Smooth muscle cell (in vitro differentiated cells): ENCODE measurements around the gene PRRX1. TPM values are rescaled to one million over a fixed set of nuclear protein-coding genes. Genes with fewer than 3 reads are reported as not detected.

Source experiments
- DNase-seq: peaks from one replicate; lab custom pipeline; 2025; ENCODE audit not compliant: unreplicated experiment; lab: John Stamatoyannopoulos, UW
- H2AFZ ChIP-seq: fragments of 200-600 bp; sonication (generic); 2 replicates; pipeline ENCODE4 v1.6.0; 2016; ENCODE audit warnings: antibody characterized with exemption, low read depth, mild to moderate bottlenecking
- H3F3A ChIP-seq: fragments of 200-600 bp; sonication (generic); 2 replicates; pipeline ENCODE4 v1.6.0; 2017; ENCODE audit warnings: antibody characterized with exemption, low read depth
- H3K27ac ChIP-seq: fragments of 200-600 bp; sonication (generic); 2 replicates; pipeline ENCODE4 v1.5.1; 2016; ENCODE audit warnings: low read depth, mild to moderate bottlenecking
- H3K27me3 ChIP-seq: fragments of 200-600 bp; sonication (generic); 2 replicates; pipeline ENCODE4 v1.6.1; 2016; ENCODE audit warnings: low read depth, mild to moderate bottlenecking
- H3K36me3 ChIP-seq: fragments of 200-600 bp; sonication (generic); 2 replicates; pipeline ENCODE4 v1.5.1; 2016; ENCODE audit warnings: low read depth
- H3K4me1 ChIP-seq: fragments of 200-600 bp; sonication (generic); 2 replicates; pipeline ENCODE4 v1.5.1; 2016; ENCODE audit warnings: low read depth
- H3K4me2 ChIP-seq: fragments of 200-600 bp; sonication (generic); 2 replicates; pipeline ENCODE4 v1.6.0; 2016; ENCODE audit warnings: mild to moderate bottlenecking
- H3K4me3 ChIP-seq: fragments of 200-600 bp; sonication (generic); 2 replicates; pipeline ENCODE4 v1.5.1; 2016; ENCODE audit warnings: mild to moderate bottlenecking
- H3K79me2 ChIP-seq: fragments of 200-600 bp; sonication (generic); 2 replicates; pipeline ENCODE4 v1.6.0; 2016; ENCODE audit warnings: low read depth, mild to moderate bottlenecking
- H3K9ac ChIP-seq: fragments of 200-600 bp; sonication (generic); 2 replicates; pipeline ENCODE4 v1.6.0; 2016; ENCODE audit warnings: low read depth
- H3K9me3 ChIP-seq: fragments of 200-600 bp; sonication (generic); replicated peaks from 2 replicates; pipeline ENCODE4 v1.5.1; 2016; ENCODE audit warnings: low read depth
- H4K20me1 ChIP-seq: fragments of 200-600 bp; sonication (generic); 2 replicates; pipeline ENCODE4 v1.6.0; 2016; ENCODE audit warnings: low read depth
- WGBS: methylation state at CpG from one replicate; pipeline ENCODE4 v1.1.7; 2016; ENCODE audit warnings: low lambda C conversion rate; 5-methylcytosine and 5-hydroxymethylcytosine counted together
- polyA plus RNA-seq: library from polyadenylated mRNA; unstranded; fragments of >200 nt; fragmentation: Nextera tagmentation; extraction: Ambion mirVana; gene quantifications from 2 replicates; pipeline ENCODE4 v1.2.1, GENCODE V29; 2016
- total RNA-seq: library from RNA; depleted of rRNA; stranded (reverse); fragments of >200 nt; gene quantifications from 2 replicates; pipeline ENCODE4 v1.2.3, GENCODE V29; 2014
- TF ChIP-seq, protein P1 (sequence below): fragments of 200-600 bp; sonication (generic); IDR thresholded peaks from 2 replicates; pipeline ENCODE4 v1.5.1; 2017; ENCODE audit warnings: borderline replicate concordance, mild to moderate bottlenecking, antibody characterized with exemption; ENCODE audit not compliant: insufficient read depth, poor library complexity, severe bottlenecking

The PRRX1 gene
- total and polyA plus RNA-seq, 2 experiments from 2014 or later, result 31.9 to 59.6 TPM

DNA sequence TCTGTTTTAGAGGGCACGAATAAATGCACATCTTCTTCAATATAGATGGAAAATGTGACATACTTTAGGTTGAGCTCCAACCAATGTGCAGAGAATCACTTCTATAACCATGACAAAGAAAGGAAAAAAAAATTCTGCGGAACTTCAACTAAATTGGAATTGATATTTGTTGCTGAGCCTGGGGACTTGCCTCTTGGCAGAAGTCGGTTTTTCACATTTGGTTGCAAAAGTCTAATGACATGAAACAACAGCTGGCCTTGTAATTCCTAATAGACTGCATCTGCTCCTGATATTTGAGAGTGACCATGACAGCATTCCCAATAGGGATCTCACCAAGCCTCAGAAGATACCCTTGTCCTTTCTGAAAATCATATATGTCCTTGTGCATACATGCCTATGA is 112.8 kb downstream of the PRRX1 start:
- 91% methylated on average over 3 of the region's 3 CpGs for WGBS
- Histone ChIP-seq H3F3A (no peaks in the 10 kb centered on the region), H4K20me1 (no peaks in the 10 kb centered on the region), H3K9ac (no peak overlapping the region), H3K9me3 (no peaks in the 10 kb centered on the region), H3K79me2 (no peaks in the 10 kb centered on the region), H3K4me3 (no peak overlapping the region), H3K4me2 (no peak overlapping the region), H3K27ac (no peak overlapping the region), H2AFZ (no peak overlapping the region), H3K27me3 (no peaks in the 10 kb centered on the region), H3K36me3 (no peaks in the 10 kb centered on the region), H3K4me1 (no peaks in the 10 kb centered on the region)
- TF ChIP-seq, protein P1, sequence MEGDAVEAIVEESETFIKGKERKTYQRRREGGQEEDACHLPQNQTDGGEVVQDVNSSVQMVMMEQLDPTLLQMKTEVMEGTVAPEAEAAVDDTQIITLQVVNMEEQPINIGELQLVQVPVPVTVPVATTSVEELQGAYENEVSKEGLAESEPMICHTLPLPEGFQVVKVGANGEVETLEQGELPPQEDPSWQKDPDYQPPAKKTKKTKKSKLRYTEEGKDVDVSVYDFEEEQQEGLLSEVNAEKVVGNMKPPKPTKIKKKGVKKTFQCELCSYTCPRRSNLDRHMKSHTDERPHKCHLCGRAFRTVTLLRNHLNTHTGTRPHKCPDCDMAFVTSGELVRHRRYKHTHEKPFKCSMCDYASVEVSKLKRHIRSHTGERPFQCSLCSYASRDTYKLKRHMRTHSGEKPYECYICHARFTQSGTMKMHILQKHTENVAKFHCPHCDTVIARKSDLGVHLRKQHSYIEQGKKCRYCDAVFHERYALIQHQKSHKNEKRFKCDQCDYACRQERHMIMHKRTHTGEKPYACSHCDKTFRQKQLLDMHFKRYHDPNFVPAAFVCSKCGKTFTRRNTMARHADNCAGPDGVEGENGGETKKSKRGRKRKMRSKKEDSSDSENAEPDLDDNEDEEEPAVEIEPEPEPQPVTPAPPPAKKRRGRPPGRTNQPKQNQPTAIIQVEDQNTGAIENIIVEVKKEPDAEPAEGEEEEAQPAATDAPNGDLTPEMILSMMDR, result no peak
- DNase-seq, result no peak

Other genes with a start within 250 kb of the PRRX1 start
- gene GORAB, start 132.0 kb upstream of the PRRX1 start, total RNA-seq, result 13.8 and 17.6 TPM in 2 replicates
- 4.5 and 5.7 TPM in 2 replicates for gene GORAB, start 132.0 kb upstream of the PRRX1 start, polyA plus RNA-seq